Trophoblast cell (in vitro differentiated cells and primary cell): ENCODE measurements around the gene PPP2R5E.

ENCODE experiments used
- DNase-seq, 2 donors: peaks; one replicate each; pipeline ENCODE4 v3.0.0-alpha.2; 2016
- H2AFZ ChIP-seq: 2 replicates; pipeline ENCODE4 v1.6.1; 2013; ENCODE audit warnings: low read length, moderate library complexity, mild to moderate bottlenecking; ENCODE audit not compliant: insufficient read depth, poor library complexity
- H2AK5ac ChIP-seq: 2 replicates; pipeline ENCODE4 v1.6.1; 2013; ENCODE audit warnings: mild to moderate bottlenecking, low read length
- H2BK120ac ChIP-seq: 2 replicates; pipeline ENCODE4 v1.6.1; 2013; ENCODE audit warnings: low read length, mild to moderate bottlenecking, moderate library complexity; ENCODE audit not compliant: insufficient read depth, poor library complexity
- H2BK12ac ChIP-seq: 2 replicates; pipeline ENCODE4 v1.6.1; 2013; ENCODE audit warnings: mild to moderate bottlenecking, low read length, moderate library complexity
- H2BK5ac ChIP-seq: 2 replicates; pipeline ENCODE4 v1.6.1; 2013; ENCODE audit warnings: low read length, low read depth, moderate library complexity, mild to moderate bottlenecking; ENCODE audit not compliant: poor library complexity
- H3K14ac ChIP-seq: 2 replicates; pipeline ENCODE4 v1.6.1; 2013; ENCODE audit warnings: mild to moderate bottlenecking, low read length
- H3K18ac ChIP-seq: 2 replicates; pipeline ENCODE4 v1.6.1; 2013; ENCODE audit warnings: mild to moderate bottlenecking, low read length
- H3K23ac ChIP-seq: 2 replicates; pipeline ENCODE4 v1.6.1; 2013; ENCODE audit warnings: low read length
- H3K27ac ChIP-seq: 2 replicates; pipeline ENCODE4 v1.5.1; 2013; ENCODE audit warnings: low read depth, mild to moderate bottlenecking, inconsistent platforms, low read length, moderate library complexity
- H3K27me3 ChIP-seq: 2 replicates; pipeline ENCODE4 v1.6.1; 2013; ENCODE audit warnings: inconsistent platforms, mild to moderate bottlenecking, low read length, moderate library complexity; ENCODE audit not compliant: insufficient read depth
- H3K36me3 ChIP-seq, 2 experiments: 1 replicate in 1 of 2; 2 replicates in 1 of 2; pipeline ENCODE4 v1.6.1; 2013; ENCODE audit warnings: low read length in 2 of 2, mild to moderate bottlenecking in 2 of 2, moderate library complexity in 1 of 2; ENCODE audit not compliant: insufficient read depth in 2 of 2, control insufficient read depth in 1 of 2
- H3K4ac ChIP-seq: 2 replicates; pipeline ENCODE4 v1.6.1; 2013; ENCODE audit warnings: low read depth, mild to moderate bottlenecking, low read length, moderate library complexity
- H3K4me1 ChIP-seq, 2 experiments: 1 replicate in 1 of 2; 2 replicates in 1 of 2; pipeline ENCODE4 v1.6.1; 2013; ENCODE audit warnings: low read length in 2 of 2, mild to moderate bottlenecking in 2 of 2, moderate library complexity in 1 of 2; ENCODE audit not compliant: insufficient read depth in 2 of 2, control insufficient read depth in 1 of 2
- H3K4me2 ChIP-seq: 2 replicates; pipeline ENCODE4 v1.6.1; 2013; ENCODE audit warnings: inconsistent platforms, mild to moderate bottlenecking, low read length, moderate library complexity
- H3K4me3 ChIP-seq: 2 replicates; pipeline ENCODE4 v1.5.1; 2013; ENCODE audit warnings: mild to moderate bottlenecking, low read depth, low read length, inconsistent platforms
- H3K79me1 ChIP-seq: one replicate; pipeline ENCODE4 v1.6.1; 2013; ENCODE audit warnings: low read length
- H3K79me2 ChIP-seq: 2 replicates; pipeline ENCODE4 v1.6.1; 2013; ENCODE audit warnings: low read length, mild to moderate bottlenecking; ENCODE audit not compliant: control insufficient read depth, insufficient read depth, poor library complexity
- H3K9ac ChIP-seq: 2 replicates; pipeline ENCODE4 v1.6.1; 2013; ENCODE audit warnings: mild to moderate bottlenecking, low read length
- H3K9me3 ChIP-seq: 2 replicates; pipeline ENCODE4 v1.6.1; 2013; ENCODE audit warnings: low read depth, mild to moderate bottlenecking, control low read depth, inconsistent platforms, low read length; ENCODE audit not compliant: insufficient read depth
- H4K12ac ChIP-seq: 2 replicates; pipeline ENCODE4 v1.6.1; 2013; ENCODE audit warnings: low read depth, mild to moderate bottlenecking, low read length, moderate library complexity
- H4K8ac ChIP-seq: 2 replicates; pipeline ENCODE4 v1.6.1; 2013; ENCODE audit warnings: low read depth, mild to moderate bottlenecking, low read length, moderate library complexity
- H4K91ac ChIP-seq: one replicate; pipeline ENCODE4 v1.6.1; 2013; ENCODE audit warnings: low read depth, mild to moderate bottlenecking, low read length, moderate library complexity
- WGBS: extraction: QIAGEN DNeasy Blood & Tissue Kit; methylation state at CpG from one replicate; pipeline ENCODE4 v1.1.7; 2013; ENCODE audit warnings: missing lambda C conversion rate; ENCODE audit not compliant: insufficient read length, insufficient coverage; ENCODE audit errors: extremely low coverage; 5-methylcytosine and 5-hydroxymethylcytosine counted together

The PPP2R5E gene

DNA sequence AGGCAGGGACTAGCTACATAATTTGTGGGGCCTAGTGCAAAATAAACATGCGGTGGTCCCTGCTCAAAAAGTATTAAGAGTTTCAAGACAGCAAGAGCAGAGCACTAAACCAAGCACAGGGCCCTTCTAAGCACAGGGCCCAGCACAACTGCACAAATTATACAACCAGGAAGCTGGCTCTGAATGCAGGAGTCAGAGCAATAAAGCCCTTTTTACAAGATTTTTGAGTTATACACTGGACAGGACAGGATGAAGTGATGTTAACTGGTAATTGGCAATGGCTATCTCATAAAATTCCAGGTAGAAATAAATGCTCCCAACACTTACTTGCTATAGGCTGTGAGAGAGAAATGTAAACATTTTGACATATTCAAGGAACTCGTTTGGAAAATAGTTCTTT is 138.3 kb downstream of the PPP2R5E start:
- Histone ChIP-seq H3K9ac (no peak overlapping the region), H3K4ac (no peak overlapping the region), H3K14ac (no peak overlapping the region), H4K12ac (no peak overlapping the region), H3K9me3 (no peaks in the 10 kb centered on the region), H3K27ac (no peak overlapping the region), H3K27me3 (no peaks in the 10 kb centered on the region), H2AFZ (no peak overlapping the region), H2AK5ac (no peak overlapping the region), H3K36me3 (no peaks in the 10 kb centered on the region), H3K18ac (no peak overlapping the region), H3K4me1 (no peaks in the 10 kb centered on the region), H4K91ac (no peak overlapping the region), H3K79me1 (no peaks in the 10 kb centered on the region), H2BK120ac (no peak overlapping the region), H2BK12ac (no peak overlapping the region), H3K79me2 (no peaks in the 10 kb centered on the region), H3K23ac (no peak overlapping the region), H3K4me2 (no peak overlapping the region), H4K8ac (no peak overlapping the region), H2BK5ac (no peak overlapping the region), H3K4me3 (no peak overlapping the region)
- no CpG with 5 or more reads among the region's 2 CpGs for WGBS
- DNase-seq = no peak

DNA sequence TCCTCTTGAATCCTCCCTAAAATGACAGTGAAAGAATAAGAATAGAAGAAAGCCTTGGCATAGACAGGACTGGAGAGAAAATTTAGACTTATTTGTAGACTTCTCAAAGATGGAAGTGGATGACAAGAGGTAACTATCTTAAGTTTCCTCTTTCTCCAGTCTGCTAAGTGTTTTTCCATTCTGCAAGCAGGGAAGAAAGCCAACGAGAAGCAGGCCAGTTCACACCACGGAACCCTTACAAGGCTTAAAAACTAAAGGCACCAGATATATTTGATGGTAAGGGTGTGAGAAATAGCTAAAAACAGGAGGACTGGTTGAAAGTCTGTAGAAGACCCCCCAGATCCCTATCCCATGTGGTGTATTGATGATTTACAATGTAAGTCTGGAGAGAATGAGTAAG is 141.5 kb downstream of the PPP2R5E start:
- Histone ChIP-seq H3K79me1 (no peaks in the 10 kb centered on the region), H3K4me3 (no peak overlapping the region), H3K4ac (no peak overlapping the region), H3K79me2 (no peaks in the 10 kb centered on the region), H3K27ac (no peak overlapping the region), H4K8ac (no peak overlapping the region), H2BK5ac (no peak overlapping the region), H2AK5ac (no peak overlapping the region), H2BK120ac (no peak overlapping the region), H3K36me3 (peaks cover 0 to 2% of the 10 kb centered on the region in 2 experiments), H3K9ac (no peak overlapping the region), H4K91ac (no peak overlapping the region), H3K4me2 (no peak overlapping the region), H3K27me3 (no peaks in the 10 kb centered on the region), H3K14ac (no peak overlapping the region), H3K23ac (no peak overlapping the region), H2BK12ac (no peak overlapping the region), H3K18ac (no peak overlapping the region), H4K12ac (no peak overlapping the region), H2AFZ (no peak overlapping the region), H3K4me1 (peaks cover 0 to 3% of the 10 kb centered on the region in 2 experiments), H3K9me3 (no peaks in the 10 kb centered on the region)
- no CpG with 5 or more reads among the region's 2 CpGs for WGBS
- no peak for DNase-seq

DNA sequence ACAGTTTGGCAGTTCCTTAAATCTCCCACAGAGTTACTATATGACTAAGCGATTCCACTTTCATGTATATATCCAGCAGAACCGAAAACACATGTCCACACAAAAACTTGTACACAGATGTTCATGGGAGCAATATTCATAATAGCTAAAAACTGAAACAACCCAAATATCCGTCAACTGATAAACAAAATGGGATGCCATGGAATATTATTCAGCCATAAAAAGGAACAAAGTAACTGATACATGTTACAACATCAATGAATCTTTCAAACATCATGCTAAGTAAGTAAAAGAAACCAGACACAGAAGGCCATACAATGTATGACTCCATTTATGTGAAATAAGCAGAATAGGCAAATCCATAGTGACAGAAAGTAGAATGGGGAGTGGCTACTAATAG is 144.2 kb downstream of the PPP2R5E start:
- no peak overlapping the region for H4K8ac ChIP-seq
- H2AK5ac ChIP-seq = no peak overlapping the region
- no peak for DNase-seq
- H3K4ac ChIP-seq = no peak overlapping the region
- H3K4me2 ChIP-seq = no peak overlapping the region
- H3K4me1 ChIP-seq = peaks cover 3 to 4% of the 10 kb centered on the region in 2 experiments
- H3K27me3 ChIP-seq = no peaks in the 10 kb centered on the region
- no peak overlapping the region for H2BK120ac ChIP-seq
- WGBS = no CpG with 5 or more reads among the region's 3 CpGs
- no peak overlapping the region for H2BK12ac ChIP-seq
- H2AFZ ChIP-seq = no peak overlapping the region
- no peak overlapping the region for H3K23ac ChIP-seq
- no peak overlapping the region for H4K91ac ChIP-seq
- H3K9me3 ChIP-seq = no peaks in the 10 kb centered on the region
- H3K79me1 ChIP-seq = no peaks in the 10 kb centered on the region
- H3K14ac ChIP-seq = no peak overlapping the region
- no peak overlapping the region for H3K9ac ChIP-seq
- no peaks in the 10 kb centered on the region for H3K79me2 ChIP-seq
- no peak overlapping the region for H4K12ac ChIP-seq
- H3K18ac ChIP-seq = no peak overlapping the region
- H3K27ac ChIP-seq = no peak overlapping the region
- H3K4me3 ChIP-seq = no peak overlapping the region
- no peak overlapping the region for H2BK5ac ChIP-seq
- H3K36me3 ChIP-seq = peaks cover 0 to 2% of the 10 kb centered on the region in 2 experiments

DNA sequence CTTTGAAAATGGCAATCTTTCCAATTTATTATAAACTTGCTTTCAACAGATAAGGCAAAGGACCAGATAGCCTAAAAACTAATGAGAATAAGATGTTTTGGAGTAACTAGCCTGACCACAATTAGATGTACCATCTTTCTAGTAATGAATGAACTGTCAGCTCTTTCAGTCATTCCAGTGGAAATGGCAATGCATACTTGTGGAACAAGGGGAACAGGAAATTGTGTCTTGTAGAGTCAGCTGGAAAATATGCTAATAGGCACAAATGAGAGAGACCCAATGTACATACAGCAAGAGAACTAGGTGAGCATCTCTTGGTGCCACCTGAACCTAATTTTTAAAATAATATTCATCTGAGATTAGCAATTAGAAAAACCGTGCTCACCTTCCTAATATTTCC is 148.3 kb downstream of the PPP2R5E start:
- Histone ChIP-seq H3K23ac (no peak overlapping the region), H3K27ac (no peak overlapping the region)
- WGBS = no CpG with 5 or more reads among the region's 1 CpG

More for the DNA sequence above, 148.3 kb downstream of the PPP2R5E start:
- Histone ChIP-seq H3K4me3 (no peak overlapping the region), H3K79me2 (no peaks in the 10 kb centered on the region), H2BK12ac (no peak overlapping the region), H3K4me1 (peaks cover 3 to 4% of the 10 kb centered on the region in 2 experiments), H3K27me3 (no peaks in the 10 kb centered on the region), H4K12ac (no peak overlapping the region), H3K36me3 (peaks cover 6 to 9% of the 10 kb centered on the region in 2 experiments), H3K18ac (no peak overlapping the region), H4K8ac (no peak overlapping the region), H3K4me2 (no peak overlapping the region), H2AK5ac (no peak overlapping the region), H4K91ac (no peak overlapping the region), H2AFZ (no peak overlapping the region), H3K14ac (no peak overlapping the region), H3K9me3 (no peaks in the 10 kb centered on the region), H3K9ac (no peak overlapping the region), H3K4ac (no peak overlapping the region), H3K79me1 (no peaks in the 10 kb centered on the region), H2BK5ac (no peak overlapping the region), H2BK120ac (no peak overlapping the region)
- DNase-seq = peak in 1 of 2 donors; percentile 56
